Gastroesophageal sphincter (tissue), 4 donors: Measurements from ENCODE around the gene DYRK2. TPM values are rescaled to one million over a fixed set of nuclear protein-coding genes. Genes with fewer than 3 reads are reported as not detected.

Source experiments
- ATAC-seq: fragments of 150-250 bp; one replicate; pipeline ENCODE4 v1.9.1; 2016; ENCODE audit warnings: mild to moderate bottlenecking, moderate library complexity
- H3K27ac ChIP-seq, 4 donors: fragments of 200-600 bp; sonication (generic) in 3 of 4; 1 replicate in 3 of 4; 2 replicates in 1 of 4; pipeline ENCODE4 v1.5.1; 2016 to 2019
- H3K27me3 ChIP-seq: fragments of 200-600 bp; sonication (generic); one replicate; pipeline ENCODE4 v1.5.1; 2019
- H3K36me3 ChIP-seq, 2 donors: fragments of 200-600 bp; sonication (generic); one replicate each; pipeline ENCODE4 v1.5.1; 2019; ENCODE audit warnings: control low read depth in 1 of 2
- H3K4me1 ChIP-seq, 3 donors: fragments of 200-600 bp; sonication (generic); 1 replicate in 2 of 3; 2 replicates in 1 of 3; pipeline ENCODE4 v1.5.1; 2016 to 2019; ENCODE audit warnings: control low read depth in 2 of 3
- H3K4me3 ChIP-seq, 2 donors: fragments of 200-600 bp; sonication (generic); one replicate each; pipeline ENCODE4 v1.5.1; 2019; ENCODE audit warnings: mild to moderate bottlenecking in 1 of 2, moderate library complexity in 1 of 2
- H3K9me3 ChIP-seq, 3 donors: fragments of 200-600 bp; sonication (generic); one replicate each; pipeline ENCODE4 v1.5.1; 2017 to 2019; ENCODE audit warnings: control low read depth in 2 of 3
- CTCF ChIP-seq, 4 experiments: fragments of 200-600 bp in 2 of 4; fragments of 450-650 bp in 2 of 4; sonication (generic) in 1 of 4; IDR thresholded peaks; one replicate each; pipeline ENCODE4 v1.5.1; 2017 to 2019; ENCODE audit warnings: antibody characterized with exemption in 4 of 4, mild to moderate bottlenecking in 2 of 4, moderate library complexity in 2 of 4
- EP300 ChIP-seq: sonication (generic); formaldehyde crosslinking; IDR thresholded peaks from one replicate; pipeline ENCODE4 v1.6.1; 2017; ENCODE audit warnings: antibody characterized with exemption, mild to moderate bottlenecking
- POLR2A ChIP-seq, 2 donors: fragments of 450-650 bp; IDR thresholded peaks; one replicate each; pipeline ENCODE4 v1.6.1; 2017; ENCODE audit warnings: antibody characterized with exemption in 2 of 2, mild to moderate bottlenecking in 2 of 2, moderate library complexity in 1 of 2
- POLR2AphosphoS5 ChIP-seq: sonication (generic); formaldehyde crosslinking; IDR thresholded peaks from one replicate; pipeline ENCODE4 v1.6.1; 2017; ENCODE audit warnings: antibody characterized with exemption
- WGBS, 2 donors: methylation state at CpG; one replicate each; pipeline ENCODE4 v1.1.5; 2018; ENCODE audit warnings: low coverage in 1 of 2; 5-methylcytosine and 5-hydroxymethylcytosine counted together
- total RNA-seq, 4 donors: library from RNA; depleted of rRNA; stranded (reverse); fragments of >200 nt; gene quantifications; one replicate each; pipeline ENCODE4 v1.1.0, GENCODE V29; 2016

DYRK2 gene
- total RNA-seq, 4 donors from 2014 or later: 24.0 to 58.2 (median 32.2) TPM

- no peak overlapping the region for H3K4me3 ChIP-seq
- H3K4me1 ChIP-seq: peaks cover 0 to 4% (median 2%) of the 10 kb centered on the region in 3 donors
- H3K27me3 ChIP-seq: no peaks in the 10 kb centered on the region
- no peak for ATAC-seq
- no peaks in the 10 kb centered on the region for H3K36me3 ChIP-seq
- no peak for TF ChIP-seq CTCF (IDR thresholded peaks at IDR 0.05)
- TF ChIP-seq POLR2A (IDR thresholded peaks at IDR 0.05): no peak
- no peak for TF ChIP-seq POLR2AphosphoS5
- TF ChIP-seq EP300: no peak
- no peaks in the 10 kb centered on the region for H3K9me3 ChIP-seq
- no peak overlapping the region for H3K27ac ChIP-seq
- WGBS, 2 donors: 11 to 56% methylated on average over 1 of the region's 1 CpG
These were observed 66.1 kb downstream of the DYRK2 start for GRCh38 chr12:67714648-67715047.
